Astrocyte of the spinal cord (primary cell): ENCODE results near the gene BTAF1.

Experiments used
- DNase-seq: peaks from one replicate; pipeline ENCODE4 v3.0.0; 2011; ENCODE audit warnings: low read depth, low spot score
- H3K4me3 ChIP-seq: 2 replicates; pipeline ENCODE4 v1.5.1; 2011; ENCODE audit warnings: low read depth, mild to moderate bottlenecking, low read length, moderate library complexity
- in situ Hi-C: cut with HindIII; loops from 2 replicates; pipeline ENCODE4 v1.10.0; 2017; ENCODE audit warnings: low sequenced_read_pairs
- TF ChIP-seq, protein P1 (sequence below): IDR thresholded peaks from 2 replicates; pipeline ENCODE4 v1.5.1; 2012; ENCODE audit warnings: low read depth, mild to moderate bottlenecking, low read length, inconsistent platforms

The BTAF1 gene

DNA sequence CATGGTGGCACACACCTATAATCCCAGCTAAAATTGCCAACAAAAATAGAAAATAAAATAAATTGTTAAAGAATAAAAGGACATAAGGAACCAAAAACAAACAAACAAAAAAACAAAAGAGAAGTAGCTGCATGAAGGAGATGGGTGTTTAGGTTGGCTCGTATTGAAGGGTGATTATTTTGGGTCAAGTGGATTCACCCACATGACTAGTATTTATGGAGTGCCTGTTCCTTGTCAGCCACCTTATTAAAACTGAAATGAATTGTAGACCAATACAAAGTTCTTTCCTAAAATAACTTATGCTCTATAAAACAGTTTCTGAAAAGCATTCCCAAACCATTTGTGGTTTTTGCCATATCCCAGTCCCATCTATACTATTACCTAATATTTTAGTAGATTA lies 138.7 kb downstream of the BTAF1 start:
- TF ChIP-seq, protein P1, sequence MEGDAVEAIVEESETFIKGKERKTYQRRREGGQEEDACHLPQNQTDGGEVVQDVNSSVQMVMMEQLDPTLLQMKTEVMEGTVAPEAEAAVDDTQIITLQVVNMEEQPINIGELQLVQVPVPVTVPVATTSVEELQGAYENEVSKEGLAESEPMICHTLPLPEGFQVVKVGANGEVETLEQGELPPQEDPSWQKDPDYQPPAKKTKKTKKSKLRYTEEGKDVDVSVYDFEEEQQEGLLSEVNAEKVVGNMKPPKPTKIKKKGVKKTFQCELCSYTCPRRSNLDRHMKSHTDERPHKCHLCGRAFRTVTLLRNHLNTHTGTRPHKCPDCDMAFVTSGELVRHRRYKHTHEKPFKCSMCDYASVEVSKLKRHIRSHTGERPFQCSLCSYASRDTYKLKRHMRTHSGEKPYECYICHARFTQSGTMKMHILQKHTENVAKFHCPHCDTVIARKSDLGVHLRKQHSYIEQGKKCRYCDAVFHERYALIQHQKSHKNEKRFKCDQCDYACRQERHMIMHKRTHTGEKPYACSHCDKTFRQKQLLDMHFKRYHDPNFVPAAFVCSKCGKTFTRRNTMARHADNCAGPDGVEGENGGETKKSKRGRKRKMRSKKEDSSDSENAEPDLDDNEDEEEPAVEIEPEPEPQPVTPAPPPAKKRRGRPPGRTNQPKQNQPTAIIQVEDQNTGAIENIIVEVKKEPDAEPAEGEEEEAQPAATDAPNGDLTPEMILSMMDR = no peak
- H3K4me3 ChIP-seq = no peak overlapping the region
- in situ Hi-C loops = no loop called here
- no peak for DNase-seq

DNA sequence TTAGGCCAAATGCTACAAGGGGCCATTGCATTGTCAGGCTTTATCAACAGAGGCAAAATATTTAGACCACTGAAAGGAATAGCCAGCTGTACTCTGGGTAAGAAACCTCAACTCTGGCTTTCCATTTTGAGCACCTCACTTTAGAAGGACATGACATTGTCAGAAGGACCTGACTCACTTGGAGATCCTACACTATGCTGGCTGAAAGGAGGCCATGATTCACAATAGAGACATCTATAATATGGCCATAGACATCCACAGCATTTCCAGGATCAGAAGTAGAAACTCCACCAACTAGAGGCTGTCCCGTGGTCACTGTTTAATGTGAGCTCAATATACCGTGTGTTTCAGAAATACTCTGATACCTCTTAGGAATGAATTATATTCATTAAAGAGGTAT lies 140.9 kb downstream of the BTAF1 start:
- TF ChIP-seq, protein P1 = no peak
- no peak for DNase-seq
- in situ Hi-C loops = no loop called here
- H3K4me3 ChIP-seq = no peak overlapping the region

DNA sequence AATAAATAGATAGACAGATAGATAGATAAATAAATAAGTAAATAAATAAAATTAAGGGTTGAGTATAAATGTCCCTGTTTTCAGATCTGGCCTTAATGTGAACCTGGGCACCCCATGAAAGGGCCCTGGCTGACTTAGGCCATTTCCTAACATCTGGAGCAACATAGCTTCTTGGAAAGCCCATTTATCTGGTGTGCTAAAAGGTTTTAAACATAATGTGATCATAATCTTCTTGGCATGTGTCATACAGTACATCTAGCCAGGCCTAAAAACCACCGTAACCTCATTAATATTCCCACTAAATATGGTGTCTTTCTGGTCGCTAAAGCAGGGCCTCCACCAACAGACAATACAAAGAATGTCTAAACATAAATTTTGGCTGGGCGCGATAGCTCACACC lies 142.8 kb downstream of the BTAF1 start:
- in situ Hi-C loops = no loop called here
- TF ChIP-seq, protein P1 = no peak
- DNase-seq = no peak
- no peak overlapping the region for H3K4me3 ChIP-seq

DNA sequence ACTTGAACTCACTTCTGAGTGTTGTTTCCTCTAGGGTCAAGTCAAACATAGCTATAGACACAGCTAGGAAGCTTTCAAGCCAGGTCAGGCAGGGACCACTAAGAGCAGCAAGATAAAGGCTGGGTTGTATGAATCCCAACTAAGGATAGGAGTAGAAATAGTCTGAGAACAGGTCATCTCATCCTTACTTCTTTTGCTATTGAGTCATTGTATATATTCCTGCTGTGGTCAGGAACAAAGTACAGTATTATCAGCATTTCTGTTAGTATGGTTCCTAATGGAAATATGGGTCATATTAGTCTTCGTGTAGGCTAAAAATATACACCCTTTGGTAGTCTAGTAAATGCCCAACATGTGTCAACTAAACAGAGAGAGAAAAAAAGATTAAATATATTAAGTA lies 145.3 kb downstream of the BTAF1 start:
- H3K4me3 ChIP-seq = no peak overlapping the region
- DNase-seq = peak; percentile 37
- TF ChIP-seq, protein P1 = no peak
- in situ Hi-C loops = no loop called here

- no peak for DNase-seq
Observed at GRCh38 chr10:92074126-92074887, 150.7 kb downstream of the BTAF1 start.

DNA sequence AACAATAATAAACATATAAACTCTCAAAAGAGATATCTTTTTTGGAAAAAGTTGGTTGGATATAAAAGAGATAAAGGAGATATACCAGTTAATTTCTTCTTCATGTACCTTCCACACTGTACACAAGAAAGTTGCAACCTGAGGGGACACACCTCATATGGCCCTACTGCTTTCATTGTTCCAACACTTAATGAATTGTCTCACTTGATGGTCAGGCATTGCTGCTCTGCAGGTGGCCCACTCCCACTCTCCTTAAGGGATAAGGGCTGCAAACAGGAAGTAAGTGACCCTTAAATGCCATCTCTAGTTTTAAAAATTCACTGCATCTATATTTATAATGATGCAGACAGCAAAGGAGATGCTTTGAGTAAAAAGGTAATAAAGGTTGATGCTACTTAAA lies 152.3 kb downstream of the BTAF1 start:
- TF ChIP-seq, protein P1 = no peak
- in situ Hi-C loops = no loop called here
- no peak for DNase-seq
- H3K4me3 ChIP-seq = no peak overlapping the region

More at GRCh38 chr10:92074126-92074887, 150.7 kb downstream of the BTAF1 start:
- H3K4me3 ChIP-seq = no peak overlapping the region
- TF ChIP-seq, protein P1 = no peak
- in situ Hi-C loops = no loop called here
